ENCODE measurements around the gene WDR45B.

WDR45B gene

GRCh38 chr17:82692268-82692667 lies 44.0 kb upstream of the WDR45B start:
- DNase-seq (ENCODE audit: low read depth): no peak
- no peak for TF ChIP-seq CTCF (IDR thresholded peaks at IDR 0.05; ENCODE audit: insufficient read depth, low read depth, low read length, missing control alignments)
- no peak overlapping the region for H3K4me3 ChIP-seq (ENCODE audit: low read length)

GRCh38 chr17:82691714-82692113 lies 43.5 kb upstream of the WDR45B start:
- no peak for TF ChIP-seq CTCF (IDR thresholded peaks at IDR 0.05; ENCODE audit: insufficient read depth, low read depth, low read length, missing control alignments)
- DNase-seq (ENCODE audit: low read depth): no peak
- H3K4me3 ChIP-seq (ENCODE audit: low read length): no peak overlapping the region

GRCh38 chr17:82690786-82691489 lies 42.7 kb upstream of the WDR45B start:
- TF ChIP-seq CTCF (IDR thresholded peaks at IDR 0.05; ENCODE audit: insufficient read depth, low read depth, low read length, missing control alignments): no peak
- DNase-seq (ENCODE audit: low read depth): no peak

GRCh38 chr17:82689077-82689476 lies 40.8 kb upstream of the WDR45B start:
- no peak overlapping the region for H3K4me3 ChIP-seq (ENCODE audit: low read length)
- no peak for TF ChIP-seq CTCF (IDR thresholded peaks at IDR 0.05; ENCODE audit: insufficient read depth, low read depth, low read length, missing control alignments)
- no peak for DNase-seq (ENCODE audit: low read depth)

More at GRCh38 chr17:82690786-82691489, 42.7 kb upstream of the WDR45B start:
- no peak overlapping the region for H3K4me3 ChIP-seq (ENCODE audit: low read length)

- H3K4me3 ChIP-seq (ENCODE audit: low read length): no peak overlapping the region
- no peak for DNase-seq (ENCODE audit: low read depth)
- no peak for TF ChIP-seq CTCF (IDR thresholded peaks at IDR 0.05; ENCODE audit: insufficient read depth, low read depth, low read length, missing control alignments)
Observed at GRCh38 chr17:82687871-82688270, 39.6 kb upstream of the WDR45B start.

GRCh38 chr17:82687375-82687861 lies 39.2 kb upstream of the WDR45B start:
- peak; percentile 70 for DNase-seq (ENCODE audit: low read depth)
- no peak overlapping the region for H3K4me3 ChIP-seq (ENCODE audit: low read length)
- TF ChIP-seq CTCF (IDR thresholded peaks at IDR 0.05; ENCODE audit: insufficient read depth, low read depth, low read length, missing control alignments): no peak
